Middle frontal gyrus (tissue), 1 donor: ENCODE measurements around the gene SPDYE3.

Experiments used
- DNase-seq: peaks from one replicate; pipeline ENCODE4 v3.0.0-alpha.2; 2015; ENCODE audit warnings: low spot score; ENCODE audit errors: extremely low spot score

SPDYE3 gene

GRCh38 chr7:100371561-100372171, 64.2 kb downstream of the SPDYE3 start:
- no peak for DNase-seq
